GM19351 (cell line): ENCODE data around the gene DAB2IP.

Source experiments
- ATAC-seq: cut with Tn5 transposase; IDR thresholded peaks from one replicate; pipeline ENCODE4 v1.9.1; 2021; ENCODE audit warnings: mild to moderate bottlenecking, moderate library complexity; ENCODE audit not compliant: unreplicated experiment

DAB2IP gene

DNA sequence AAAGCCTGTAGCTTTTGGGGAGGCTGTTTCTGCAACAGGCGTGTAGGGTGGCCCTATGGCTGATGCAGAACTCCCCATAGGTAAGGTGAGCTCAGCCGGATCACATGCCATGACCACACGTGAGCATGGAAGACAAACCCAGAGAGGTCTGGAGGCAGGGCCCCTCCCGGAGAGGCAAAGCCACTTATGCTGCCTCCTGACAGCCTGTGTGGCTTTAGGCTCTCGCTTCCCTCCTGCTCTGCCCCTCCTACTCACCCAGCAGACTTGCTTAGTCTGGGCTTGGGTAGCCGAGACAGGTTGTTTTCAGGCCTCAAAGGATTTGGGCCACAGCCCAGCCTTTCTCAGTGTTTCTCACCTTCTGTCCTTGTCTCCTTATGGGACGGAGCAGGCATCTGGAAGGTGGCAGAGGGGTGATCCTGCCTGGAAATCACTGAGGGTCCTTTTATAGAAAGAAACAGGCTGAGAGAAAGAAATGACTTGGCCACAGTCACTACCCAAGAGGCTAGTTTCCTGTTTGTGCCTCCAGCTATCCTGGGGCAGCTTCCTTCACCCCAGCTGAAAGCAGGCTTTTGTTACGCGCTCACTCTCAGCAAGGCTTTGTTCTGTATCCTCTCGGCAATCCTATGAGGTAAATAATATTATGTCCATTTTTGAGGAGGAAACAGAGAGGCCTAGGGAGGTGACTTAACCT, 89.9 kb downstream of the DAB2IP start:
- ATAC-seq, result peak; percentile 32

DNA sequence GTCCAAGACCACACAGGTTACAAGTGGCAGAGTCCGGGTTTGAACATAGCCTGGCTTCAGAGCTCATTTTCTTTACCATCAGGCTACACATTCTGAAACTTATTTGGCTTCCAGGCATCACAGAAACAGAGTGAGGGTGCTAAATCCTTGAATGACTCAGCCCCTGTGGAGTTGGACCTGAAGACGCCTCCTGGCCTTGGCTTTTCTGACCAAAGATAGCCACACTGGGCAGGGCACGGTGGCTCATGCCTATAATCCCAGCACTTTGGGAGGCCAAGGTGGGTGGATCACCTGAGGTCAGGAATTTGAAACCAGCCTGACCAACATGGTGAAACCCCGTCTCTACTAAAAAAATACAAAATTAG, 90.5 kb downstream of the DAB2IP start:
- ATAC-seq, result peak; percentile 46

DNA sequence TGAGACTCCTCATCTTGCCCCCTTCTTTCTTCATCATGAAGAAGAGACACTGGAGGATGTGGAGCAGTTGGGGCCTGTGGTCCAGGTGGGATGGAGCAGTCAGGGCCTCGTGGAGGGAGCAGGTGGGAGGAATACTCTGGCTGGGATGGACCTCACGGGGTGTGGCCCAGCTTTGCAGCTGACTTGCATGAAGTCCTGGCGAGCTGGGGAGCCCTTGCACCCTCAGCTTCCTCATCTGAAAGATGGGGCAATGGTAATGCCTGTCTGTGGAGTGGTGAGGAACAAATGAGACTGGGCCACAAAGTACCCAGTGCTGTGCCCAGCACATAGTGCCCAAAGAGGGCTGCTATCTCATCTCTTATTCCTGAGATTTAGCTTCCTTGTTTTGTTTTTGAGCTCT, 91.5 kb downstream of the DAB2IP start:
- no peak for ATAC-seq

DNA sequence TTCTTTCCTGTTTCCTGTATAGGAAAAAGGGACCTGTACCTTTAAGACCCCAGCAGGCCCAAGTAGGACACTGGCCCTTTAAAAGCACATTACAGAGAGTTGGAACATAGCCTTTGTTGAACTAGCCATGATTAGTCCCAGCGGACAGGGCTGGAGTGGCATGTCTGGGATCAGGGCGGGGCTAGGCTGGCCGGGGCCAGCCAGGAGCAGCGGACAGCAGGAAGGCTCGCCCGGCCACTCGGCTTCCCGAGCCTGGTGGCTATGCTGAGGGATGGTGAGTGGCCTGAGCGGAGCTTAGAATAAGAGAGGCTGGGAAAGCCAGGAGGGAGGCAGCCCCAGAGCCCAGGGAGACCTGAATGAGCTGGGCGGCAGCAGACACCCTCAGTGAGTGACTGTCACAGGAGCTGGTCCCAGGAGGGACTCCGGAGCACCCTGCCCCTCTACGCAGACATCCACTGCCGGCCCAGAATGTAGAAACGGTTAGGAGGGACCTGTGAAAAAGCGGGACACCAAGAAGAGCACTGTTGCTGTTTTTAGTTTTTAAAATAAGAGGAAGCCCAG, 92.1 kb downstream of the DAB2IP start:
- no peak for ATAC-seq

DNA sequence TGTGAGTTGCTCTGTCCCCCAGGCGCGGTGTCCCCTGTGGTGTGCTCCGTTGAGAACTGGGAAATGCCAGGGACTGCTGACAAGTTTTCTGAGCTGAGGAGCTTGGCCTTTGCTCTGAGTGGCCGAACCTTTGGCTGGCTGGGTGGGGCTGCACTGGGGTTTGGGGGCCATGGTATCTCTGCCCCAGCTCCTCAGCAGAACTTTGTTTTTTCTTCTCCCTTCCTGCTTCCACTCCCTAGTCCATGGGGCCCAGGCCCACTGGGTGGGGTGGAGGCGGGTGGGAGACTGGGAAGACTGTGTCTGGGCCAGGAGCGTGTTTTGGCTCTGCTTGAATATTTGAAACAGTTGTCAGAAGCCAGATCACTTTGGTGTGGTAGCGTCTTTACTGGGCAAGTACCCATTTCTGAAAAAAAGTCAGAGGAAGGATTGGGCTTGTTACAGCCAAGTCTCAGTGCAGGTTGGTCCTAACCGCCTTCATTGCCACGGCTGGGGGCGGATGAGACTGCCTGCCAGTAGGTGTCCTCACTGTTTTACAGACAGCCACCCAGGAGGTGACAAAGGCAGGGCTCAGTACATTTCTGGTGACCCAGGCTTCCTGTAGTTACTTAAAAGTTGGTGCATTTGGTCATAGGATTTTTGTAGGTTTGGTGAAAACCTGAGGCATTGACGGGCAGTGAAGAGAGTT, 92.7 kb downstream of the DAB2IP start:
- peak; percentile 51 for ATAC-seq

DNA sequence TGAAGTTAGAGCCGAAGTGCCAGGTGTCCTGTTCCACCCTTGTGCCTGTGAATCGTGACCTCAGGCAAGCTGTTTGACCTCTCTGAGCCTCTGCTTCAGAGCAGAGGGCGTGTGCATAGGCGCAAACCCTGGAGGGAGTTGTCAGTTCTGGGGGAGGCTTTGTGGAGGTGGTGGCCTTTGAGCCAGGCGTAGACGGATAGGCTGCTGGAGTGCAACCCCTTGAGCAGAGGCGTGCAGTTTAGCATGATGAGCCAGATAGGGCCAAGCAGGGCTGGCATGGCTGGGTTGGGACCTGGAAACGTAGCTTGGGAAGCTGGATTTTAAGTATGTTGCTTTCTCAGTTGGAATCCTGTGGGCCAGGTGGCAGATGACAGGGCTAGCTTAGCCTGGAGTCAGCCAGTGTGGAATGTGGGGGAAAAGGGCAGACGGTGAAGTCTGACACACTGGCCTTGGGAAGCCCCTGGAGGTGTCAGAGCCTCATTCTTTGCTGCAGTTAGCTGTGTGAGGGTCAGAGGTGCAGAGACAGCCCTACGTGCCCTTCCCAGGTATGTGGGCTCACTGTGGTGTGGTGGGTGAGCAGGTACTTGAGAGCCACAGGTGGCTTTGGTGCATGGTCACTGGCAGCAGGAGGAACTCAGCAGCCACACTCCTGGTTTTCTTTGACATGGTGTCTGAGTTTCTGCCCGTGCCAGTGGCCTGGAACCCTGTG, 93.4 kb downstream of the DAB2IP start:
- ATAC-seq, result no peak

DNA sequence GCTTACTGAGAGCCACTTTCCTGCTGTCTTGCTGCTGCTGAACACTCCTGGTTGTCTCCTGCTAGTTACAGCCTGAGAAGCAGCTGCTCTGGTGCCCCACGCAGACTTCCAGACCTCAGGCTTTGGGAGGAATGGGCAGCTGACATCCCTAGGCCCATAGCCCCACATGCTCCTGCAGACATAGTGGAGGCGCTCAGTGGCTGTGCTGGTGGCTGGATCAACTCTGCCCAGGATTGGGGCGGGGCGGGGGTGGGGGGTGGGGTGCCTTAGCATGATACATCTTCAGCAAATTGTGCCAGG, 93.9 kb downstream of the DAB2IP start:
- no peak for ATAC-seq

DNA sequence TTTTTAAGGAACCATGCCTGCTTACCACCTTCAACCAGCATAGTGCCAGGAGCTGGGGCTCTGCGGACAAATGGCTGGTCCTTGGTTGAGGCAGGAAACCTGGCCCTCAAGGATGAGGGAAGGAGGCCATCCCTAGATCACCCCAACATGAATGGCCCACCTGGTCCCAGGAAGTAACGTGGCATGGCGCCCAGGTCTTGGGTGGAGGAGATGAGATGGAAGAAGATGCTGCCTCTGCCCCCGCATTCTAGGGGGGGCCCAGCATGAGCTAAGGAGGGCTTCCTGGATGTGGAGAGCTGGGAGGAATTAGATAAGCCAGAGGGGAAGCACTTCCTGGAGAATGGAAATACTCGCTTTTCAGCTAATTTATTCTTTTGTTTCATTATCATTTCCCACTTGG, 95.0 kb downstream of the DAB2IP start:
- ATAC-seq, result no peak

DNA sequence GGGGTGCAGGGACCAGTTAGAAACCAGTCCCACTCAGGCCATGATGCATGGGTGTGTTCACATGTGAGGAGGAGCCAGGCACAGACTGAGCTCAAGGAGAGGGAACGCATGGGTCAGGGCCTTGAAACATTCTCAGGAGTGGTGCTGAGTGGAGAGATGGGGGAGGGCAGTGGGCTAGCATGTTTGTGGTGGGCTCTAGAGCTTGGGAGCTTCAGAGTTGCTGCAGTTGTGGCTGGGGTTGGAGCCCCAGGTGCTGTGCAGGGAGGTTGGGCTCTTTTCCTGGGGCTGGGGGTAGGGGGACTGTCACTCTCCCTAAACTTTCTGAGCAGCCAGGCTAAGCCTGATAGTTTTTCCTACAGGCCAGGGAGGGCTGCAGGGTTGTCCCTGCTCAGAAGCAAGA, 95.4 kb downstream of the DAB2IP start:
- ATAC-seq, result no peak

DNA sequence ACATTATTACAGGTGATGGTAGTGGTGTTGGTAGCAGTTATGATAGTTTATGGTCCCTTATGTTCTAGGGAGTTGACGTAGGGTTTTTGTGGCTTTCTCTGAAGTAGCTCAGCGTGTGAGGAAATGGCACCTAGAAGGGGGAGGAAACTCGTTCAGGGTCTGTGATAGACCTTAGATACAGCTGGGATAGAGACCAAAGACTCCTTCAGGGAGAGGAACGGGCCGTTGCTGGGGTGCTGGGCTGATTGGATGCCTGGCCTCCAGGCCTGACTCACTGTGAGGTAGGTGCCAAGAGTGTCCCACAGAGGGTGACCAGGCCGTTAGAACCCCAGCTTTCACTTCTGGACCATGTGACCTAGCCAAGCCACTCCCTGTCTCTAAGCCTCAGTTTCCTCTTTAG, 96.6 kb downstream of the DAB2IP start:
- ATAC-seq, result no peak

DNA sequence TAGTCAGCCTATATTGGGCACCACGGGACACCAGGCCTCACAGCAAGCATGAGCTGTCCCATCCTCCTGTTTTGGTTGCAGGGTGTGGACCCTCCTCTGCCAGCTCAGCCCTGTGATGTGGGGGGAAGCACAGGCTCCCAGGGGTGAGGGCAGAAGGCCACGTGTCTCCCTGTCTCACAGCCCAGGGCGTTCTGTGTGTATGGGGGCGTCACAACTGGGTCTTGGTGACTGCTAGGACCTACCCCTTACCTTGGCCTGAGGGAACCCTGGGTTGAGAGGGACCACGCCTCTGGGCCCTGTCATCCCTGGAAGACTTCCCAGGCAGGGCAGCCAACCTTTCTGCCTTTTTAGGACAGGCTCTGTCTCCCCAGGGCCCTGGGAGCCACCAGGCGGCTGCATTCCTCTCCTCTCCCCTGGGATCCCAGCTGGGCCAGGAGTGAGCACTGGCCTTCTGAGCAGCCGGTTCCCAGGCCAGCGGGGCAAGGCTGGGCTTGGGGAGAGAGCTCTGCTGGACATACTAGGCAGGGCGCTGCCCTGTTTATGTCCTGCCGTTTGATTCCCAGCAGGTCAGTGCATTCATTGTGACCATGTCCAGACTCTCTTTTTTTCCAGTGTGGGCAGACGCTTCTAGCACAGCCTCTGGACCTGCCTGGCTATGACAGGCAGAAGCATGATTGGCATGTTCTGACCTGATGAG, 97.4 kb downstream of the DAB2IP start:
- ATAC-seq, result no peak

DNA sequence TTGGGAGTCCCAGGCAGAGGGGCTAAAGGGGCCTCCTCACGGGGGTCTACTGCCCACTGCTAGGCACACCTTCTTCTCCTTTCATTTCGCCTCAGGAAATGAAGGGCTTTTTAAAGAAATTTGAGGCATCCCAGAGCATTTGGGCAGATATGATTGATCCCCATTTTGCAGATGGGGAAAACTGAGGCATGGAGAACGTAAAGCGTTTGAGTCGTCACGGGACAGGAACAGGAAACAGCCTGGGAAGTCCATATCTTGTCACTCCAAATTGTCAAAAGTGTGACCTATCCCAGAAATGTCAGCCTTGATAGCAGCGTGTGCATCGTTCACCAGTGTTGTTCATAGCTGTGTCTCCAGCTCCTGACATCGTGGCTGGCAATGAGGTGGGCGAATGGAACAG, 98.2 kb downstream of the DAB2IP start:
- ATAC-seq, result no peak

DNA sequence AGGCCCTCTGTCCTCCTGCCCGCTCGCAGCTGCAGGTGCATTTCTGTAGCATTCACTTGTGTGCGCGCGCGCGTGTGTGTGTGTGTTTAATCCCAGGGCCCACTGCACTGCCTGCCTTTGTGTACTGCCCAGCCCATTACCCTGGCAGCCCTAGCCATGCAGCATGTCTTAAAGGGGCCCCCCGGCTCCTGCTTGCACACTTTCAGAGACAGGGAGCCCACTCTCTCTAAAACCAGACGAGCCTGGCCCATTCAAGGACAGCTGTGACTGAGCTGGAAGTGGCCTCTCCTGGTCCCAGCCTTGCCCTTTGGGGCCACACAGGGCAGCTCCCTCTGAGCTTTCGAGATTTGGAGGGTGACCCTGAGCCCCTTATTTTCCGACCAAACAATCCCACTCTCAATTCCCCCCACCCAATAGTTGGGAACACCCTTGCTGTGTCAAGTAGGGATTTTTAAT, 98.9 kb downstream of the DAB2IP start:
- ATAC-seq, result no peak

DNA sequence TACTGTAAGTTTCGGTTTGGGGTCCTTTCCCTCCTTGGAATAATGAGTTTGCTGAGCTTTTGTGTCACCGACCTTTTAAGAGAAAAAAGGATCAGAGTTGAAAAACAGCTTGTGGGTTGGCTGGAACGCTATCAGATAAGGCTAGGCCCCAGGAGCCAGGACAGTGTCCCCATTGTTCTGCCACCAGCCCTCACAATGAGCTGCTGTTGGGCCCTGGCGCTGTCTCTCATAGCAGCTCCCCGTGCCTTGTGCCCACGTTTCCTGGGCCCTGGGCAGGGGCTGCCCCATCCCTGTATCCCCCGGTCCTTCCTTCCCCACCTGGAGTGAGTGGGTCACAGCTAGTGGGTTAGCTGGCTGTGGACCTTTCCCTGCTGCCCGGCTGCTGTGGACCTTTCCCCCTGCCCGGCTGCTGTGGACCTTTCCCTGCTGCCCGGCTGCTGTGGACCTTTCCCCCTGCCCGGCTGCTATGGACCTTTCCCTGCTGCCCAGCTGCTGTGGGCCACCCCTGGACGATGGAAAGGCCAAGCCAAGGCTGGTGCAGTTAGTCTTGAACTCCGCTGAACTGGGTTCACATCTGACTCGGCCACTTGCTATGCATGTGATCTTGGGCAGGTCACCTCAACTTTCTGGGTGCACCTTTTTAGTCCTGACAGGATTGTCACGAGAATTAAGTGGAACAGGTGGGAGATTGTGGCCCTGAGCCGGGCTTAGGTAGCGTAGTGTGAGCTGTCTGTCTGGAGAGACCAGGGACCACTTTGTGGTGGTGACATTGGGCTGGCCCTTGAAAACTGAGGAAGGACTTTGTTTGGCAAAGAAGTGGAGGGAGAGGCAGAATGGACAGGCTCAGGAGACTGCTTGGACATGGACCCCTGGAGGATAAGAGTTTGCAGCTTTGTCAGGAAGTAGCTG, 99.5 kb downstream of the DAB2IP start:
- no peak for ATAC-seq

DNA sequence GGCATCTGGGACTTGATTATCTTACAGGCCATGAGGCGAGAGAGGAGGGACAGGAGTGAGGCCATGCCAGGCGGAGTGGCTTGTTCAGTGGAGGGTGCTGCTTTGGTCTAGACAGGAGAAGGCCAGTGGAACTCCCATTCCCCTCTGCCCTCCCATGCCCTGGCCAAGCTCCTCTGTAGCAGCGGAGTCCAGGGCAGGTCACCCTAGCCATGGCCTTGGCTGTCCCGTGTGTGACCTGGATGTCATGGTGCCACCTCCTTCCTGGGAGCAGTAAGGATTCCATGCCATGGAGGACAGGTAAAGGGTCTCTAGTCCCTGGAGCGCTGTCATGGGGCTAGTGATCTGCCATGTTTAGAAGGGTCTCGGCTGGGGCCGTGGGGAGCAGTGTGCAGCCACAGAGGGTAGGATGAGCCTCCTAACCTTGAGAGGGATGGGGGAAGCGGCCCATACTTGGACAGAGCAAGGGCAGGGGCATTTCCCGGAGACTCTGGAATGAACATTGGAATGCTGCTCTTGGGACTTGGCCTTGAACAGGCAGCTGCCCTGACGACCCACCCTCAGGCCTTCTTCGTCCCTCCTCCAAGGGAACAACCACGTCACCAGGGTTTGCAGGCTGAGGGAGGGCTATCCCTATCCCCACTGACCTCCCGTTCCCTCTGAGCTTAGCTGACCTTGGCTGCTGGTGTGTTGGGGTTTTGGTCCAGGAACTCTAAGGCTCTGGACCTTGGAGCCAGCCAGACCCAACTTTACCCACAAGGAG, 100.4 kb downstream of the DAB2IP start:
- ATAC-seq, result no peak

DNA sequence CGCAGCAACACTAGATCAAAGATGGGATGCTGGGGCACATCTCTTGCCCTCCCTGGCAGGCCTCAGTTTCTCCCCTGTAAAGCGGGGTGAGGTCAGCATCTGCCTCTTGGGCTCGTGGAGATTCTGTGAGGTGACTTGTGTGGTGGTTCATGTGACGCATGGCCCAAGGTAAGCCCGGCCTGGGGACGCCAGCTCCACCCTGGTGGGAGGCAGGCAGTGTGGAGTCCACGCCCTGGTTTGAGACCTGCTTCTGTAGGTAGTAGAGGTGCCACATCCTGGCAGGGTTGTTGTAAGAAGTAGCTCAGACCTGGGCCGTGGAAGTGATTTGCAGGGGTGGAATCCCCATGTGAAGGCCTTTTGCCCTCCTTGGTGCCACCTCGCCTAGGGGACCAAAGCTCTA, 101.5 kb downstream of the DAB2IP start:
- no peak for ATAC-seq

DNA sequence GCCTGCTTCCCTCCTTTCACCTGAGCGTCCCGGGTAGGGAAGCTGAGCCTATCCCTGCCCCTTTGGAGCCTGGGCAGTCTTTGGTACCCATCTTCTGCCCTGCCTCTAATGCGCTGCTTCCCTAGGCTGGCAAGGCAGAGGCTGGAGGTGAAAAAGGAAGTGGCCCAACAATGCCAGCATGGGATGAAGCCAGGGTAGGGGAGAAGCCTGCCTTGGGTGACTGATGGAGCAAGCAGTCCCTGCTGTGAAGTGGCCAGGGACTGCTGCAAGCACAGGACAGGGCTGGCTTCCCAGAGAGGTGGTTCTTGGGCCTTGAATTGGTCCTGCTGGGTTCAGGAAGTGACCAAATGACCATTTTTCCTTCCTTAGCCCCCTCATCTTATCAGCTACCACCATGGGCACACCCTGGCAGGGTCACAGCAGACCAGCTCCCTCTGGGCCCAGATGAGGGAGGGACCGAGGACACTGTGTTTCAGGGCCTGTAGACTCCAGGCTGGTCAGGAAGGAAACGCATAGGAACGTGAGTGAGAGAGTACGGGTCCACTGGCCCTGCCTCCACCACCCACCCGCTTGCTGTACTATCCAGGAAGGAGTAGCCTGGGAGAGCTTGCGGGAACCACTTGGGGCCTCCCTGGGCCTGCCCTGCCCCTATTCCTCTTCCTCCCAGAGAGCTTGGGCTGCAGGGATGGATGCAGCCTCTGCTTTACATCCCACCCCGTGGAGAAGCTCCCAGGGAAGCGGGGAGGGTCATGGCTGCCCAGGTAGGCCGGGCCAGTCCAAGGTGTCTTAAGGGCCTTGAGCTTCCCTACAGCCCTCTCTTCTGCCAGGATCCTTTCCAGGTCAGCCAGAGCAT, 102.6 kb downstream of the DAB2IP start:
- no peak for ATAC-seq

DNA sequence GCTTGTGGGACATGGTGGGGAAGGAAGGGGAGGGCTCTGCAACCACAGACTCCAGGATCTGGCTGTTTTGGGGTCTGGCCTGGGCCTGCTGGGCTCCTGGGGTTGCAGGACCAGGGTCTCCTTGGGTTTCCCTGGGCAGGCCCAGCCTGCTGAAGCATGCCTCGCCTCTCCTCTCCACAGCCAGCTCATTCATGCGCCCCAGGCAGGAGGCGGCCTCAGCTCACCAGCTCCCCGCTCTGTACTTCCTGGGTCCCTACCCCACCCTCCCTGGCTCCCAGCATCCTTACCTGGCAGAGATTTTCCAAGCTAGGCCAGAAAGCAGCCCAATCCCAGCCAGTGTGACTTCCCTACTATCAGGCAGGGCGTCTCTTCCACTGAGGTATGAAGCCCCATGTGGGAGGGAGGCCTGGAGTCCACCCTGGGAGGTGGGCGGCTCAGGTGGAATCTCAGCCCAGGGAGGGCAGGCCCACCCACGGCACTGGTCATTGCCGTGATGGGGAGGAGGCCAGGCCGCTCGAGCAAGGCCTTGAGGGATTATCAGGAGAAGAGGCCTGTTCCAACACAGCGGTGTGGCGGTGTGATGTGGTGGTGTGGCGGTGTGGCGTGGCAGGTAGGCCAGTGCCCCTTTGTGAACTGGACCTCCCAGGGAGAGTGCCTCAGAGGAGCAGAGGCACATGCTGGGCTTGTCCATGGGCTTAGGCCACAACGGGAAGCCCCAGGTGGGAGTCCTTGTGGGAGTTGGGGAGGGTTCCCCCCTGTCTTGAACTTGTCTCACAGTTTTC, 103.4 kb downstream of the DAB2IP start:
- no peak for ATAC-seq
